HT-29 (cell line): ENCODE measurements around the gene JAKMIP1. TPM values are rescaled to one million over a fixed set of nuclear protein-coding genes. Genes with fewer than 3 reads are reported as not detected.
"Not testable (repeated sequence)": the region's sequence is repeated elsewhere in the genome, so short reads cannot be mapped to it uniquely, and the experiment has no call there.

Experiments used
- DNase-seq: peaks from one replicate; pipeline ENCODE4 v3.0.0-alpha.2; 2015; ENCODE audit warnings: low spot score
- total RNA-seq: library from RNA; depleted of rRNA; stranded (reverse); fragments of >200 nt; shearing (Covaris generic); gene quantifications from 2 replicates; pipeline ENCODE4 v1.2.3, GENCODE V29; 2014

JAKMIP1 gene
- total RNA-seq, 1 experiment from 2014 or later: not detected

DNA sequence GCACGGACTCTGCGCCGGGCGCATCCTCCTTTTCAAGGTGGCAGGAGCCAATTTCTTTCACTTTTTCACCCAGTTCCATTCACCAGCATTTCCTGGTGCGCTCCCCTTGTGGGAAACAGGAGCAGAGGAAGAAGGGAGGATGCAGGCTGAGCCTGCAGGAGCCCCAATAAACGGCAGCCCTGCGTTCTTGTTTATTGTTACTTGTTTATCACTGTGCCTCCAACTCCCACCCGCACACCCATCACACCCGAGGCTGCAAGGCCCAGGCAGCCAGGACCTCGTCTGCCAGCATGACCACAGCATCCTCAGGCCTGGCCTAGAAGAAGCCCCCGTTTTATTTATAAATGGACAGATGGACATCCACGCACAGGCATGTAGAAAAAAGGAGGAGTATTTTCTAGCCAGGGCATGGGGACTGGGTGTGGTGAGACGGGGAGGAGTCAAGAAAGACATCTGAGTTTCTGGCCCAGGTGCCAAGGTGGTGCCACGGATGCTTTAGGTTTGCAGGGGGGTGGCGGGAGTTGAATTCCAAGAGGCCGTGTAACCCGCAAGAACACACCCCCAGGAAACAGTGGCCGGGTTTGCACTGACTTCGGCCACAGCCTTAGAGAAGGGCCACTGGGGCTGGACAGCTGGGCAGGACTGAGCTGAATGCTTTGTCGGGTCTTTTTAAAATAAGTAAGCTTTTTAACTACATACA lies 51.7 kb downstream of the JAKMIP1 start:
- DNase-seq: no peak

DNA sequence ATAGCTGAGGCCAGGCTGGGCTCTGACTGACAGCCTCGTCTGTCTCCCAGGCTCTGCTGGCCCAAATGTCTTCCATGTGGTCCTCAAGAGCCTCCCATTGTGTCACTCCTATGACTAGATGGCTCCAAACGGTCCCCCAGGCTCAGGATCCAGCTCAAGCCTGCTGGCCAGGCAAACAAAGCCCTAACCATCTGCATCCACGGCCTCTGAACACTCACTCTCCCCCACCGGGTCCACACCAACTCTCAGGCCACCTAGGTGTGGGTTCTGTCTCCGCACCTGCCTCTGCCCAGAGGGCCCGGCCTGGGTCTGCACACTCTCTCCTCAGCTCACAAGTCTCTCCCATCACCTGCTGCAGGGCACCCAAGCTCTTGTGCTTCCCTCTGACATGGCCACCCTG lies 52.9 kb downstream of the JAKMIP1 start:
- no peak for DNase-seq

DNA sequence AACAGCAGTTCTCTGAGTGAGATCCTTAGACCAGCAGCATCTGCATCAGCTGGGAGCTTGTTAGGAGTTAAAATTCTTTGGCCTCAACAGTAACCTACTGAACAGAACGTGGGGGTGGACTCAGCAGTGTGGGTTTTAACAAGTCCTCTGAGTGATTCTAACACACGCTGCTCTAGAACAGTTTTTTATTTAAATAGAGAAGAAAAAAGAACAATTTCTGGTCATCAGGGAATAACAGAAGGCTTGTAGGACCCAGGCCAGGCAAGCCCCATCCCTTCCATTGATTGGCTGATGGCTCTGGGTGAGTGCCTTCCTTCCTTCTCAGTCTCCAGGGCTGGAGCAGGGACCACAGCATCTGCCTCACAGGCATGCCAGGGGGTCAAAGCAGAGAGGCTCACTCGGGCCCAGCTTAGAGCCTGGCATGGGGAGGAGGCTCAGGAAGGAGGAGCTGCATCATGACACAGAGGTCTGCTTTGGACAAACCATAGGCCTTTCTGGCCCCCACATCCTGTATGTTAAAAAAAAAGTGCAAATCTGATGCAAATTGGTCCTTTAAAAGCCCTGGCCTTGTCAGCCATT lies 56.7 kb downstream of the JAKMIP1 start:
- DNase-seq: no peak

DNA sequence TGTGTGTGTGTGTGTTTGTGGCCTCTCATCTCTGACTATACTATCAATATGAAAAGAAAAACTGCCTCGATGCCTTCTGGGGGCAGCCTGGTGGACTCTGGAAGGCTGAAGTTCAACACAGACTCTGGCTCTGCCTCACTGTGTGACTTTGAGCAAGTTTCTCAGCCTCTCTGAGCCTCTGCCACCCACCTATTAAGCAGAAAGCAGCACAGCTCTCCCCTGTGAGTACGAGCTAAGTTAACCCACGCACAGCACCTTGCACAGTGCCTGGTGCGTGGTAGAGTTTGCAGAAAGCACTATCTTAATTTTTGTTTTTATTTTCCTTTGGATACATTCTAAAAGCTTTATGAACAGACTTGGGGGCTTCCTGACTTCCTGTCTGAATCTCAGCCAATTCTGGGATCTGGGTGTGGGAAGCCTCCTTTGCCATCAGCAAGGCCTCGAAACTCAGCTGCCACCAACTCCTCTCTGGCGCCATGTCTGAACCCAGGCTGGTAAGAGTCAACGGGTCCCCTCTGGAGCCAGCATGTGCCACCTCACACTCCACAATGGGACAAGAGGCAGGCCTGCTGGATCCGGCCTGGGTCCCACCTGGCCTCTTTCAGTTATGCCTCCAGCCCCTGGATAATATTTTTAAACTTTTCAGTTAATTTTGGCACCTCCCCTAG lies 57.3 kb downstream of the JAKMIP1 start:
- no peak for DNase-seq

DNA sequence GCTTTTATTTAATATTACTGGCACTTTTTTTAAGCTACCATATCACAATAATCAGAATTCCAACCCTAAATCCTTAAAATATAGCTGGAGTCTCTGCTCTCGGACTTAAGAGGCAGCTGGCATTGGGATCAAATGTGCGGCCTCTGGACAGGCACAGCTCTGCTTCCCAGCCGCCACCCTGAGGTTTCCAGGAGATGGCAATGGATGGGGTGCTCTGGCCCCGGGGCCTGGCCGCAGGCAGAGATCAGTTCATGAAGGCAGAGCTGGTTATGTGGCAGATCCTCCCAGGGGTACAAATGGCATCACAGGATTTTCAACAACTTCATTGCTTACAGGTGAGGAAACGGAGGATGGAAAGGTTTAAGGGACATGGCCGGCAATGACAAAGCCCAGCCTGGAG lies 57.8 kb downstream of the JAKMIP1 start:
- DNase-seq: no peak

DNA sequence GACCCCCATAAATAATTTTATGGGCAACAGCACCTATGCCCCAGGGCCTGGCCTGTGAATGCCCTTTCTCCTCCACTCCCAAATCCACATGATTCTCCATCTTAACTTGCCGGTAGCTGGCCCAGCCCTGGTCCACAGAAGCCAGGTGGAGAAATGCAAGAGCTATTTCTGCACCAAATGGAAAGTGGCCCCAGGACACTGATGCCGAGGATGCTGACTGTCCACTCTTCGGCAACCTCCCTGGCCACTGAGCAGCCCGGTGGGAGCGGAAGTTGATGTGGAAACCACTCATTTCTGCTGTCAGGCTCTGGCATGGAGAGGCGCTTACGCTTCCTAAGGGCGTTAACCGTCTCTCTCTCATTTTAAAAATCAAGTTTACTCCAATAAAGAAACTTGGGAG lies 58.8 kb downstream of the JAKMIP1 start:
- DNase-seq: no peak

DNA sequence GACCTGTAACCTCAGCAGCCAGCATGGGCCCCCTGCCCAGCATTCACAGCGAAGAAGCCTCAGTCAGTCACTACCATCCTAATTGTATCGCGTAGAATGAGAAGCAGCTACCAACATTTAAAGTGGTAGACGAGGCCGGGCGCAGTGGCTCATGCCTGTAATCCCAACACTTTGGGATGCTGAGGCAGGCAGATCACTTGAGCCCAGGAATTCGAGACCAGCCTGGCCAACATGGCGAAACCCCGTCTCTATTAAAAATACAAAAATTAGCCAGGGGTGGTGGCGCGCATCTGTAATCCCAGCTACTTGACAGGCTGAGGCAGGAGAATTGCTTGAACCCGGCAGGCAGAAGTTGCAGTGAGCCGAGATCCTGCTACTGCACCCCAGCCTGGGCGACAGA lies 59.3 kb downstream of the JAKMIP1 start:
- DNase-seq: not testable (repeated sequence)

DNA sequence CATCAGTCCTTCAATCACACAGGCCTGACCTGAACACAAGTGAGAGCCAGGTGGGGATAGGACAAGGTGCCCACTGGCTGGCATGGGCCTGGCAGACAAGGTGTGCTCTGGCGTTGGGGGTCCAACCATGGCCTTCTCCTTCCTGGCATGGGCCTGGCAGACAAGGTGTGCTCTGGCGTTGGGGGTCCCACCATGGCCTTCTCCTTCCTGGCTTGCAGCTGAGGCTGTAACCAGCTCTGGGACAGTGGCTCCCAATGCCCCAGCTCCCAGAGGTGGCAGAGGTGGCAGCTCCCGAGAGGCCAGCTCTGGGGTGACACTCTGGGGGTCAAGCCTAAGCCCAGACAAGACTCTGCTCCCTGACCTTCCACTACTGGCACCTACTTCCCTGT lies 62.6 kb downstream of the JAKMIP1 start:
- DNase-seq: no peak

DNA sequence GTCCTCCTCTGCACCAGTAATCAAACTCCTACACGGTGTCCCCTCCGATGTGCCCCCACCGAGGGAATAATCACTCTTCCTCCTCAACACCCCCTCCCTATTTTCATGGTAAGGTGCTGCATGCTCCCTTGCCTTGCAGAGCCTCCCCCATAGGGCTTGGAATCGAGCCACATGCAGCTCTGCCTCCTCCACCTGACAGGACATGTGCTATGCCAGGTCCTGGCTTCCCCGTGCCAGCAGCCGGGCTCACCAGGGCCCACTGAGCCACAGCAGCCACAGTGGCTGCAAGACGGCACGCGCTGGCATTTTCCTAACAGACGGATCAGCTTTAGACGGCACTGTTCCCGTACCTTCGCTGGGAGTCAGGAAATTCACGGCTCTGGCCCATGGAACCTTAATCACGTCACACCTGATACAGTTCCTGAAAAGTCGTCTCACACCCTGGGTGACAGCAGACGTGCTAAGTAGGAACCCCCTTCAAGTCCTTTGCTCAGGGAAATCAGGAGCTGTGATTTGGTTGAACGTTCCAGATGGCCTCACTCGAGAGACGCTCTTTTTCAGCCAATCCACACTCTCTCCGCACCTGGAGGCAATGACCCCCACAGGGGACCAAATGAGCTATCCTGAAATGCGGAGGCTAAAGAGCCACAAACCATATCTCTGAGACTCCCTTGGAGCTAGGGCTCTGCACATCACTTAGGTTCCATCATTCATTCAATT lies 63.2 kb downstream of the JAKMIP1 start:
- DNase-seq: no peak

DNA sequence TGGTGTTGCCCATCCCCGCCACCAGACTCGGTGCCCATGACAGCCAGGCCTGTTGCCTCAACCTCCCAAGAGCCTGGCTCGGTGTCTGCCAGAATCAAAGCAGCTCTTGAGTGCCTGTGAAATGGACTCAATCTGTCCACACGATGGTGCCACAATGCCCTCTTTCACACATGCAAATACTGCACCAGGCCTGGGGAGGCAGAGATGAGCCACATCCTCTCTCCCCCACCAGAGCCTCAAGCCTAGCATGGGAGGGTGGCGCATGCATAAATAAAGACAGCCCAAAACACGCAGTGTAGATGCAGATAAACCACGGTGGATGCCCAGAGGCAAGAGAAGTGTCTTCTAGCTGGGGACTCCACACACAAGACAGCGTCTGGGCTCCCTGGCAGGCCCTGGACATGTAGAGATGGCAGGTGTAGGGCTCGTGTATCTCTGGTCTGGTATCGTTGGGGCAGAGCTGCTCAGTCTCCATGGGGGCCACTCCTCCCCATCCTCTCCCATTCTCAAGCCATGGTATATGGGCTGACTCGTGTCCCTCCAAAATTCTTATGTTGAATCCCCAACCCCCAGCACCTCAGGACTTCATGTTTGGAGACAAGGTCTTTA lies 65.6 kb downstream of the JAKMIP1 start:
- peak; percentile 37 for DNase-seq

DNA sequence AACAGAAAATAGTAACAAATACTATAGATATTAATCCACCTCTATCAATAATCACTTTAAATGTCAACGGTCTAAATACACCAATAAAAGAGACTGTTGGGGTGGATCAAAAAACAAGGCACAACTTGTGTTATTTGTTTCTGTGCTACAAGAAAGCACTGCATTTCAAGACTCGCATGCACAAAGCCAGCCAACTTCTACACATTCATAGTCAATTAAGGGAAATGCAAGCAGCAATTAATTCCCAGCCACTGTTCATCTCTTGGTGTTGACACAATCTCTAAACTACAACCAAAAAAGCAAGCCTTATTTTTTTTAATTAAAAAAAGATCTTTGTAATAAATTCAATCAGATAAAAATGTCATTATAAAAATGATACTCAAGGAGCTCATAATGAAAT lies 67.6 kb downstream of the JAKMIP1 start:
- DNase-seq: no peak

DNA sequence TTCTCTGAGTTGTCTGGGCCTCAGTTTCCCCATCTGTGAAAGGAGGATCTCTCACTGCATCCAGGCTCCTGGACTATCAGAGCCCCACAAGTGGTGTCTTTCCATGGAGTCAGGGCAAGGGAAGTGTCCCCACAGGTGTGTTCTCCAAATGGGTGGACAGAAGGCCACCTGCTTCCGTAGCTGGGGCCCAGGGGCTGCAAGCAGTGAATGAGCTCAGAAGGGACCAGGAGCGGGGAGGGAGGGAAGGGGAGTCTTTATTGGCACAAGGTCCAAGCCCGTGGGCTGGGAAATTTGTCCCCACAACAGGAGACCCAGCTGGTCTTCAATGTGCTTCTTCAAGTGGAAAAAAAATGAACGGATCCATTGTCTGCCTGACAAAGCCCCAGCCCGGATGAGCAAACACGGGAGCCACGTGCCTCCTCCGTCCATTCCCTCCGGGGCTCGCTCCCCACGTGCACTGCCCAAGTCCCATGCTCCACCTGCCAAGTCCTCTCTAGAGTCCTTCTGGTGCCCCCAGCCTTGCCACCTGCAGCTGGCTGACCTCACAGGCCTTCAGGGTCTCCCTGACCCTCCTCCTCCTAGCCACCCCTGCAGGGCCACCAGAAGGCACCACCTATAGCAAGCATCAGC lies 72.0 kb downstream of the JAKMIP1 start:
- no peak for DNase-seq

DNA sequence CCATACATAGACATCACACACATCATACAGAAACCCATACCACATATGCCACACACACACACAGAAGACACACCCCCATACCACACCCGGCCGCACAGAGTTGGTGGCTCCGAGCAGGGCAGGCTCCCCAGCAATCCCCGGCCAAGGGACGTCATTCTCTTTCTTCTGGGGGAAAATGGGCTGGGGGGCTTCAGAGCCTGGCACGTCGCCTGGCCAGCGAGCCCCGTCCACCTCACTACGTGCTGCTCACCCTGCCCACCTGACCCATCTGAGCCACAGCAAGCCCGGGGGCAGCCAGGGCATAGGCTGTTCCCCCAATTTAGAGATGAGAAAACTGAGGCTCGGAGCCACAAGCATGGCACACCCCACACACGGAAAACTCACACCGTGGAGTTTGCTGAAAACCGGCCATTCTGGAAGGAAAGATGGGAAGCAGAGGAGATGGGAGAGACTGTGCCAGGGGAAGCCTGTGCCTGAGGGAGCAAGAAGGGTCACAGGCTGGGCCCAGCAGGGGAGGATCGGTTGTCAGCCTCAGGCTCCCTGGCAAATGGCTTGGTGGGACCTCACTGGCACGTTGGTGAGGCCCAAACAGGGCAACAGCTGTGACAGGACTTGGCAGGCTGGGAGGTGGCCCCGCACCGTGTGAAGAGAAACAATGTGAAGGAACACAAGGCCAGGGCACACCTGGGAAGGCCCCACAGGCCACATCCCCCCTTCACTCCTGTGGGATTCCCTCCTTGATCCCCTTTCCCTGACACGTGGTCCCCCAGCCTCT lies 73.2 kb downstream of the JAKMIP1 start:
- no peak for DNase-seq

DNA sequence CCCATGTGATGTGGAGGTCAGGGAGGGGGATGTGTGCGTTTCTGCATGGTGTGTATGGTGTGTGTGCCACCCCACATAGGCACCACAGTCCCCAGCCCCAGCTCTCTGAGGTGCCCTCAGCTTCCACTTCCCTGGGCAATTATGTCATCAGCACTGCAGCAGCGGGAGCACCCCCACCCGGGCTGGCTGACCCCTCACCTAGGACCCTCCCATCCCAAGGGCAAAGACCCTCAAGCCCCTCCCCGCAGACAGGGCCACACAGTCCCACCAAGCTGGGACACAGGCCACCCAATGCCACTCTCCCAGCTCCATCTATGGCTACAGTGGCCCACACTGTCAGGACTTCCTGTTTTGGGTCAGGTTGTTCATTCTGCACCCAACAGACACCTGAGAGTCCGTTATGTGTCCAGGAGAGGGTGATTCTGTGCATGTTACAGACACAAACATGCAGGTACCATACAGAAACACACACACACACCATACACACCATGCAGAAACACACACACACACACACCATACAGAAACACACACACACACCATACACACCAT lies 75.2 kb downstream of the JAKMIP1 start:
- no peak for DNase-seq

DNA sequence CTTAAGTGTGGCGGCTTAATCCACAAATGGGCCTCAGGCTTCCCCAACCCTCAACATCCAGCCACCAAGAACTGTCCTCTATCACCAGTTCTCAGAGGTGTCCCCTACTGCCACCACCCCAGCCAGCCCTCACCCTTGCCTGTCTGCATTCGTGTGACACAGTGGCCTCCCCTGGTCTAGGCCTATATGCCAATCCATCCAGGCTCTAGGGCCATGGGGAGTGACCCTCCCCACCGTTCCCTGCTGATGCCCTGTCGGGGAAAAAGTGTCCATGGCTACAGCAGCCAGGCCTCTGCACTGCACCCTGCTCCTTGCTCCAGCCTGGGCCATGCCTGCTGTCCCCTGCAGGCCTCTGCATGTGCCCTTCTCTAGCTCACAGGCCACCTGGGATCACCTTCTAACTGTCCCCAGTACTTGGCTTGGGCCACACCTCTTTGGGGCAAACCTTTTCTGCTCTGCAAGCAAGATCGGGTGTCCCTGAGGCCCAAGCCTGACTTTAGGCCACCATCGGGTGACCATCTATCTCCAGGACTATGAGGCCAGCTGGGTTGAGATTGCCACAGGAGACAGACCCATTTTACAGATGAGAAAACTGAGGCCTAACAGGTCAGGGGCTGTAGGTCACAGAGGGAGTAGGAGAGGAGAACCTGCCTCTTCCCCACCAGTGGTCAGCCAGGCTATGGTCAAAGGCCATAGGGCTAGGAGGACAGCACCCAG lies 75.8 kb downstream of the JAKMIP1 start:
- no peak for DNase-seq

DNA sequence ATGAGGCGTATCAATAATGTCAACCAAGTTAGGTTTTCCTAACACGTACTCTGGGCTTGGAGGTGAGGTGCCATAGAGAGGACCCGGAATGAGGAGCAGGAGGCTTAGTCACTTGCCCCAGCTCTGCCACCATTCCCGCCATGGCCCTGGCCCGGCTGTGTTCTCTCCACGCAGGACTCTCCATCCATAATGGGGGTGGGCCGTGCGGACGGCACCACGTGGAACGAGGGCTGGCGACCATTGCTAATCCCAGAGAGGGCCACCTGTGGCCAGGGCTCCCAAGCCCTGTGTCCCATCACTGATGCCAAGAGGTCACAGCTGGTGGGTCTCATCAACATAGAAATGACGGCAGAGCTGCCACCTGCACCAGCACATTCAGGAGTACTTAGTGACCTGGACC lies 76.4 kb downstream of the JAKMIP1 start:
- no peak for DNase-seq

DNA sequence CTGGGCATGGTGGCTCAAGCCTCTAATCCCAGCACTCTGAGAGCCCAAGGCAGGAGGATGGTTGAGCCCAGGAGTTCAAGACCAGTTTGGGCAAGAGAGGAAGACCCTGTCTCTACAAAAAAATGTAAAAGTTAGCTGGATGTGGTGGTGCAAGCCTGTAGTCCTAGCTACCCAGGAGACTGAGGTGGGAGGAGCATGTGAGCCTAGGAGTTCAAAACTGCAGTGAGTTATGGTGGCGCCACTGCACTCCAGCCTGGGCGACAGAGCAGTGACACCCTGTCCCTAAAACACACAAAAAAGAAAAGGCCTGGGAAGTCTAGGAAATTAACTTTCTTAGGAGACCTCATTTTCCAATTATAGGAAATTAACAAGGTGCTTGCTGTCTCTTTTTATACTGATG lies 76.8 kb downstream of the JAKMIP1 start:
- no peak for DNase-seq

DNA sequence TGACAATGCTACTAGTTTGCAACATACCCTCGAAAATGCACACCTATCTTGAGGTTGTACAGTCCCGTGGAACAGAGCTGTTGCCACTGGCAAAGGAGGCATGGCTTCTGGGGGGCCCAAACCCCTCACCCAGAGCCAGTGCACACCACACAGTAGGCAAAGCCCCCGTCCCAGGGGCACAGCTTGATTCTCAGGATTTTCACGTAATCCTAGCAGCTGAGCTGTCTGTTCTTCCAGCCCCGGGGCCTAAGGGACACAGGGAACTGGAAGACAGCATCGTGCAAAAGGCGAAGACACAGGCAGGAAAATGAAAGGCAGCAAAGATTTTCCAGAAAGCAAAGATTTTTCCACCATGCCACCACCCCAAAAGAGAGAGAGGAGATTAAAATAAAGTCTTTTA lies 77.2 kb downstream of the JAKMIP1 start:
- DNase-seq: no peak

DNA sequence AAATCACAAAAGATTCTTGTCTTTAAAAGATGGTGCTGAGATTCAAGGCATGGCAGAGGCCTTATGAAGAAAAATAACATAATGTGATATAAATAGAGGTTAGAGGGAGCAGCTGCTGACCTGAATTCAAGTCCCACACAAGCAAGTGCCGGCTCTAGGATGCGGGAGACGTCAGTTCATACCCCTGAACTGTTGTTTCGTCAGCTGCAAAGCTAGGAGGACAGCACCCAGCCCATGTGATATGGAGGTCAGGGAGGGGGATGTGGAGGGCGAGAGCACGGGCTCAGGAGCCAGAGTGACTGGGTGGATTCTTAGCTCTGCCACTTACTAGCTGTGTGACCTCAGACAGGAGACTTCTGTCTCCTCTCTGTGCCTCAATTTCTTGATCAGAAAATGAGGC lies 77.9 kb downstream of the JAKMIP1 start:
- no peak for DNase-seq

DNA sequence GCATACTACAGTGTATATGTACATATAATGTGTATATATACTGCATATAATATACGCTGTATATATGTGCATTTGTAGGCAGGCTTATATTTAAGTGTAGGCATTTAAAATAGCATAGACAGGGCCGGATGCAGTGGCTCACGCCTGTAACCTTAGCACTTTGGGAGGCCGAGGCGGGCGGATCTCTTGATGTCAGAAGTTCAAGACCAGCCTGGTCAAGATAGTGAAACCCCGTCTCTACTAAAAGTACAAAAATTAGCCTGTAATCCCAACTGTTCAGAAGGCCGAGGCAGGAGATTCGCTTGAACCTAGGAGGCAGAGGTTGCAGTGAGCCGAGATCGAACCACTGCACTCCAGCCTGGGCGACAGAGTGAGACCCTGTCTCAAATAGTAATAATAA lies 78.4 kb downstream of the JAKMIP1 start:
- DNase-seq: no peak
